K562 (cell line): Measurements from ENCODE around the gene SCYL1. TPM values are rescaled to one million over a fixed set of nuclear protein-coding genes. Genes with fewer than 3 reads are reported as not detected.
A peak's percentile ranks its signal among the peaks of the same experiment; 100 is the strongest.

Source experiments
- ATAC-seq: fragments of 200-7000 bp; cut with Tn5 transposase; 3 replicates; pipeline ENCODE4 v1.9.1; 2020; ENCODE audit warnings: moderate library complexity
- BruUV-seq: library from RNA; stranded (reverse); fragments of 400-500 nt; replicated peaks from 2 replicates; lab custom pipeline; 2021; lab: Mats Ljungman, UMichigan
- CTCF ChIA-PET: fragments of 300-600 bp; formaldehyde crosslinking; extraction: SDS; loops from one replicate; lab custom pipeline; 2021; ENCODE audit warnings: low intra/inter-chr PET ratio; lab: Yijun Ruan, JAX
- POLR2A ChIA-PET: fragments of 300-600, 350-650 bp; sonication (Branson Sonifier 250); formaldehyde crosslinking; extraction: SDS; loops from one replicate; lab custom pipeline; 2021; ENCODE audit warnings: antibody characterized with exemption, inconsistent platforms; lab: Yijun Ruan, JAX
- DNase-seq, 4 experiments: peaks; one replicate each; pipeline versions ENCODE4 v3.0.0 to v3.0.0-alpha.2; 2011 to 2018; ENCODE audit warnings: low spot score in 3 of 4, mixed read lengths in 3 of 4; ENCODE audit errors: extremely low read depth in 1 of 4
- FAIRE-seq: peaks from 2 replicates; lab custom pipeline; 2011; peaks lifted over from hg19 to GRCh38; lab: Jason Lieb, UNC
- H2AFZ ChIP-seq: 2 replicates; pipeline ENCODE4 v1.6.0; 2011; ENCODE audit warnings: low read depth, low read length, control low read depth, inconsistent platforms
- H3K27ac ChIP-seq: fragments of 200-600 bp; 3 replicates; pipeline ENCODE4 v1.8.0; 2011; ENCODE audit warnings: low read depth, mild to moderate bottlenecking, control low read depth, inconsistent platforms, low read length, moderate library complexity, mixed read lengths; ENCODE audit errors: extremely low read depth
- H3K27me3 ChIP-seq, 2 experiments: fragments of 300-600 bp in 1 of 2; 2 replicates in 1 of 2; 3 replicates in 1 of 2; pipeline versions ENCODE4 v1.6.0 to v1.8.0; 2011; ENCODE audit warnings: inconsistent platforms in 2 of 2, low read length in 2 of 2, mild to moderate bottlenecking in 1 of 2, mixed read lengths in 1 of 2, moderate library complexity in 1 of 2; ENCODE audit not compliant: control insufficient read depth in 2 of 2, insufficient read depth in 2 of 2
- H3K36me3 ChIP-seq: fragments of 300-600 bp; 3 replicates; pipeline ENCODE4 v1.8.0; 2011; ENCODE audit warnings: mild to moderate bottlenecking, low read length, inconsistent platforms; ENCODE audit not compliant: control insufficient read depth, insufficient read depth
- H3K4me1 ChIP-seq, 2 experiments: fragments of 200-600 bp in 1 of 2; replicated peaks in 1 of 2; 2 replicates in 1 of 2; 3 replicates in 1 of 2; pipeline versions ENCODE4 v1.5.1 to v1.8.0; 2011; ENCODE audit warnings: inconsistent platforms in 2 of 2, low read length in 2 of 2, mild to moderate bottlenecking in 1 of 2, mixed read lengths in 1 of 2, moderate library complexity in 1 of 2; ENCODE audit not compliant: control insufficient read depth in 2 of 2, insufficient read depth in 2 of 2
- H3K4me2 ChIP-seq: 2 replicates; pipeline ENCODE4 v1.6.1; 2011; ENCODE audit warnings: low read length, control low read depth, inconsistent platforms, mixed read lengths; ENCODE audit not compliant: insufficient read depth
- H3K4me3 ChIP-seq: fragments of 200-600 bp; sonication (generic), shearing (Covaris generic); 2 replicates; pipeline ENCODE4 v1.5.1; 2016; ENCODE audit warnings: control low read depth, inconsistent platforms
- H3K79me2 ChIP-seq: fragments of 200-600 bp; 3 replicates; pipeline ENCODE4 v1.8.0; 2011; ENCODE audit warnings: low read length, inconsistent platforms; ENCODE audit not compliant: control insufficient read depth, insufficient read depth
- H3K9ac ChIP-seq, 2 experiments: 2 replicates each; pipeline versions ENCODE4 v1.6.0 to v1.6.1; 2011; ENCODE audit warnings: low read depth in 2 of 2, low read length in 2 of 2, control low read depth in 1 of 2, inconsistent platforms in 1 of 2, mild to moderate bottlenecking in 1 of 2, mixed read lengths in 1 of 2; ENCODE audit not compliant: insufficient read depth in 1 of 2
- H3K9me1 ChIP-seq: one replicate; pipeline ENCODE4 v1.6.0; 2011; ENCODE audit warnings: inconsistent platforms, mild to moderate bottlenecking, low read length, moderate library complexity; ENCODE audit not compliant: control insufficient read depth, insufficient read depth
- H3K9me3 ChIP-seq: replicated peaks from 2 replicates; pipeline ENCODE4 v1.5.1; 2011; ENCODE audit warnings: low read depth, low read length, inconsistent platforms; ENCODE audit not compliant: control insufficient read depth, insufficient read depth
- H4K20me1 ChIP-seq: replicated peaks from 2 replicates; pipeline ENCODE4 v1.6.1; 2011; ENCODE audit warnings: low read length, inconsistent platforms, mixed read lengths; ENCODE audit not compliant: control insufficient read depth, insufficient read depth
- CEBPB ChIP-seq: fragments of 450-650 bp; IDR thresholded peaks from 2 replicates; pipeline ENCODE4 v1.6.1; 2016; ENCODE audit warnings: missing genetic modification characterization, missing compliant biosample characterization
- GTF2A2 ChIP-seq: IDR thresholded peaks from 2 replicates; pipeline ENCODE4 v1.6.1; 2016; ENCODE audit warnings: mild to moderate bottlenecking, missing genetic modification characterization, missing compliant biosample characterization
- ILK ChIP-seq: fragments of 450-650 bp; IDR thresholded peaks from 2 replicates; pipeline ENCODE4 v1.6.1; 2016; ENCODE audit warnings: missing genetic modification characterization, low read depth, mild to moderate bottlenecking, missing compliant biosample characterization, moderate library complexity, borderline replicate concordance
- PHF8 ChIP-seq: fragments of 200-600 bp; sonication (generic); IDR thresholded peaks from 2 replicates; pipeline ENCODE4 v1.6.1; 2012; ENCODE audit warnings: mixed run types, mild to moderate bottlenecking, inconsistent platforms, low read length, moderate library complexity, borderline replicate concordance
- RBM22 ChIP-seq: fragments of 200-400 bp; formaldehyde crosslinking; IDR thresholded peaks from 2 replicates; pipeline ENCODE4 v1.6.1; 2018; ENCODE audit warnings: low read length, low read depth; ENCODE audit not compliant: poor library complexity, severe bottlenecking
- SIN3A ChIP-seq, 2 experiments: fragments of 150-350 bp in 1 of 2; IDR thresholded peaks; 2 replicates each; pipeline ENCODE4 v1.6.1; 2011 to 2016; ENCODE audit warnings: borderline replicate concordance in 2 of 2, low read depth in 2 of 2, low read length in 2 of 2, mild to moderate bottlenecking in 2 of 2, moderate library complexity in 2 of 2; ENCODE audit not compliant: control insufficient read depth in 1 of 2
- SP2 ChIP-seq: IDR thresholded peaks from 2 replicates; pipeline ENCODE4 v1.6.1; 2011; ENCODE audit warnings: mild to moderate bottlenecking, low read depth, low read length, moderate library complexity; ENCODE audit not compliant: poor library complexity, severe bottlenecking; ENCODE audit errors: extremely low read depth
- TEAD1 ChIP-seq, 2 experiments: fragments of 450-650 bp in 1 of 2; sonication (generic) in 1 of 2; formaldehyde crosslinking; IDR thresholded peaks; 2 replicates each; pipeline versions ENCODE4 v1.4.0 to v1.8.0; 2020 to 2022; ENCODE audit warnings: mild to moderate bottlenecking in 2 of 2, missing genetic modification reagents in 1 of 2
- ZNF121 ChIP-seq: sonication (generic); formaldehyde crosslinking; conservative IDR thresholded peaks from 2 replicates; pipeline ENCODE4 v1.8.0; 2022; ENCODE audit warnings: missing genetic modification reagents
- ZNF143 ChIP-seq: sonication (generic); formaldehyde crosslinking; IDR thresholded peaks from 2 replicates; pipeline ENCODE4 v1.9.0; 2022; ENCODE audit warnings: mild to moderate bottlenecking, missing genetic modification reagents
- ZNF586 ChIP-seq: fragments of 450-650 bp; formaldehyde crosslinking; conservative IDR thresholded peaks from 2 replicates; pipeline ENCODE4 v1.4.0; 2020; ENCODE audit warnings: mild to moderate bottlenecking, moderate library complexity
- WGBS: fragments of 100-300 bp; shearing (Covaris generic); methylation state at CpG from one replicate; pipeline ENCODE4 v1.1.6; 2016; ENCODE audit warnings: low coverage, mixed read lengths; ENCODE audit not compliant: insufficient coverage; ENCODE audit errors: missing lambda C conversion rate; 5-methylcytosine and 5-hydroxymethylcytosine counted together
- in situ Hi-C: fragments of 300-500 bp; cut with MboI; formaldehyde crosslinking; loops from 4 replicates; pipeline ENCODE4 v1.15.0; 2018; ENCODE audit warnings: inconsistent platforms, mixed read lengths
- intact Hi-C: fragments of 100-400 bp; cut with micrococcal nuclease; formaldehyde crosslinking; loops from 2 replicates; pipeline ENCODE4 v1.14.2; 2022
- polyA plus RNA-seq, 8 experiments: library from polyadenylated mRNA; depleted of rRNA in 4 of 8; stranded (reverse) in 5 of 8; unstranded in 3 of 8; fragments of >200 nt; fragmentation: Nextera tagmentation in 2 of 8; fragmentation: Illumina TruSeq in 1 of 8; extraction: Ambion mirVana in 2 of 8; extraction: Trizol in 1 of 8; gene quantifications; 2 replicates each; pipeline versions ENCODE4 v1.2.1 to v1.2.3, GENCODE V29; 2011 to 2014; ENCODE audit warnings: inconsistent platforms in 1 of 8, missing spikeins in 1 of 8
- total RNA-seq, 7 experiments: library from RNA; depleted of rRNA in 6 of 7; stranded (reverse); fragments of >200 nt in 6 of 7; fragmentation: Illumina TruSeq in 2 of 7; extraction: Trizol in 2 of 7; gene quantifications; 2 replicates each; pipeline versions ENCODE4 v1.2.1 to v1.2.3, GENCODE V29; 2011 to 2021; ENCODE audit warnings: low replicate concordance in 1 of 7
- TF ChIP-seq, protein P1 (sequence below): fragments of 200-800 bp; sonication (Bioruptor generic); IDR thresholded peaks from 2 replicates; pipeline ENCODE4 v1.6.1; 2017; ENCODE audit warnings: missing genetic modification characterization, missing compliant biosample characterization
- TF ChIP-seq, protein P2 (sequence below): fragments of 450-650 bp; formaldehyde crosslinking; IDR thresholded peaks from 2 replicates; pipeline ENCODE4 v1.4.0; 2020; ENCODE audit warnings: mild to moderate bottlenecking
- TF ChIP-seq, protein P3 (sequence below): fragments of 450-650 bp; IDR thresholded peaks from 2 replicates; pipeline ENCODE4 v1.6.1; 2018; ENCODE audit not compliant: partially characterized antibody

Gene SCYL1
- total and polyA plus RNA-seq, 9 of the 15 experiments (the other 6 are each of a cell fraction or from before 2014, with no cell fraction given) = 1.9 to 145 (median 57.6) TPM

DNA sequence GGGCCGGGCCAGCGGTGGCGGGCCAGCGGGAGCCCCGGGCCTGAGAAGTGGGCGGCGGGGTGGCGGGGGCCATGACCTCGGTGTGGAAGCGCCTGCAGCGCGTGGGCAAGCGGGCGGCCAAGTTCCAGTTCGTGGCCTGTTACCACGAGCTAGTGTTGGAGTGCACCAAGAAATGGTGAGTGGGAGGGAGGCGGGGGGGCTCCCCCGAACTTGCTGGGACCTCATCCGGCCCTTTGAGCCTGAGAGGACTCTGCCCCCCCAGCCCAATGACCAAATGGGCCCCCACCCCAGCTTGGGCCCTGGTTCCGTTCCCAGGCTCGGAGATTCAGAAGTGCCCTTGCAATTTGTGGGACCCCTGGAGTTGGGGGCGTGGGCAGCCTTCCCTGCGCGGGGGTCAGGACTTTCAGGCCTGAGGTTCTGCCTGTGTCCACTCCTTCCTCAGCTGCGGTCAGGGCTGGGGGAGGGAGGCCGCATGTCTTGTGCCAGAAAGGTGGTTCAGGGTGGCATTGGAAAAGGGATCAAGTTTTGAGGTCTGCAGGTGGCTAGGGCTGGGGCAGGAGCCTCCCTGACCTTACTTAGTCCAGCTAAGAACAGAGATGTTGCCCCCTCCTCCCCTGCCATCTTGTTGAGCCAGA is 51.5 kb downstream of the SCYL1 start:
- H3K9me3 ChIP-seq = no peaks in the 10 kb centered on the region
- in situ Hi-C loops (no loop called here), intact Hi-C loops (no loop called here)
- H3K4me1 ChIP-seq = peaks cover 53 to 96% of the 10 kb centered on the region in 2 experiments
- H3K36me3 ChIP-seq = peaks cover 49% of the 10 kb centered on the region; the same call in 2 of the 3 replicates
- H3K4me3 ChIP-seq = peak overlapping the region; percentile 88
- no peak for FAIRE-seq
- peaks cover 5% of the 10 kb centered on the region for H3K9me1 ChIP-seq
- peaks cover 56% of the 10 kb centered on the region for H3K79me2 ChIP-seq
- 0 out of 2 replicates have a peak overlapping the region, but pooled peaks have one; percentile 34 for H2AFZ ChIP-seq
- no peaks in the 10 kb centered on the region; a peak in 1 of 5 replicates for H3K27me3 ChIP-seq
- DNase-seq = peak in 1 of 4 experiments; percentile 34
- H3K4me2 ChIP-seq = peak overlapping the region; percentile 90
- BruUV-seq = TSS peak; percentile 3
- peak overlapping the region; percentile 84 for H3K27ac ChIP-seq
- under 1% methylated on average over 16 of the region's 26 CpGs for WGBS
- H4K20me1 ChIP-seq = peaks cover 6% of the 10 kb centered on the region
- peak overlapping the region; percentile 76 to 95 for H3K9ac ChIP-seq
- POLR2A ChIA-PET = interaction anchor here (1.0 to 1.9 kb wide), 6 partner anchors 14 to 153 kb away, joined by 3 to 14 read pairs (median 5); partner anchors contain the start of genes MALAT1 and NEAT1
- CTCF ChIA-PET = interaction anchor here (0.6 kb wide), 1 partner anchor 295 kb away, joined by 3 read pairs; no protein-coding TSS in a partner anchor
- ATAC-seq = peak; percentile 0; the same call in 1 of the 3 replicates
- TF ChIP-seq ILK (tag) = no peak
- TF ChIP-seq ZNF143 (CRISPR knock-in tag) = no peak
- TF ChIP-seq TEAD1 (CRISPR knock-in tag; IDR thresholded peaks at IDR 0.05) = peak in 1 of 2 experiments; percentile 21; a peak in 1 of 4 replicates
- TF ChIP-seq ZNF586 (CRISPR knock-in tag) = no peak
- TF ChIP-seq ZNF121 (CRISPR knock-in tag) = no peak
- TF ChIP-seq RBM22 = peak; percentile 26
- 0 out of 4 replicates have a peak, but pooled peaks of 1 of the 2 experiments have one; percentile 22 for TF ChIP-seq SIN3A (IDR thresholded peaks at IDR 0.05; ENCODE audit: borderline replicate concordance in 2 of 2, control insufficient read depth in 1 of 2, low read depth in 2 of 2, low read length in 2 of 2)
- TF ChIP-seq, protein P1, sequence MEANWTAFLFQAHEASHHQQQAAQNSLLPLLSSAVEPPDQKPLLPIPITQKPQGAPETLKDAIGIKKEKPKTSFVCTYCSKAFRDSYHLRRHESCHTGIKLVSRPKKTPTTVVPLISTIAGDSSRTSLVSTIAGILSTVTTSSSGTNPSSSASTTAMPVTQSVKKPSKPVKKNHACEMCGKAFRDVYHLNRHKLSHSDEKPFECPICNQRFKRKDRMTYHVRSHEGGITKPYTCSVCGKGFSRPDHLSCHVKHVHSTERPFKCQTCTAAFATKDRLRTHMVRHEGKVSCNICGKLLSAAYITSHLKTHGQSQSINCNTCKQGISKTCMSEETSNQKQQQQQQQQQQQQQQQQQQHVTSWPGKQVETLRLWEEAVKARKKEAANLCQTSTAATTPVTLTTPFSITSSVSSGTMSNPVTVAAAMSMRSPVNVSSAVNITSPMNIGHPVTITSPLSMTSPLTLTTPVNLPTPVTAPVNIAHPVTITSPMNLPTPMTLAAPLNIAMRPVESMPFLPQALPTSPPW (CRISPR knock-in tag) = peak; percentile 64
- peak; percentile 6 for TF ChIP-seq SP2
- no peak for TF ChIP-seq CEBPB (tag)
- peak; percentile 5; the same call in 1 of the 2 replicates for TF ChIP-seq PHF8
- TF ChIP-seq, protein P2, sequence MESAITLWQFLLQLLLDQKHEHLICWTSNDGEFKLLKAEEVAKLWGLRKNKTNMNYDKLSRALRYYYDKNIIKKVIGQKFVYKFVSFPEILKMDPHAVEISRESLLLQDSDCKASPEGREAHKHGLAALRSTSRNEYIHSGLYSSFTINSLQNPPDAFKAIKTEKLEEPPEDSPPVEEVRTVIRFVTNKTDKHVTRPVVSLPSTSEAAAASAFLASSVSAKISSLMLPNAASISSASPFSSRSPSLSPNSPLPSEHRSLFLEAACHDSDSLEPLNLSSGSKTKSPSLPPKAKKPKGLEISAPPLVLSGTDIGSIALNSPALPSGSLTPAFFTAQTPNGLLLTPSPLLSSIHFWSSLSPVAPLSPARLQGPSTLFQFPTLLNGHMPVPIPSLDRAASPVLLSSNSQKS (CRISPR knock-in tag) = no peak
- TF ChIP-seq, protein P3, sequence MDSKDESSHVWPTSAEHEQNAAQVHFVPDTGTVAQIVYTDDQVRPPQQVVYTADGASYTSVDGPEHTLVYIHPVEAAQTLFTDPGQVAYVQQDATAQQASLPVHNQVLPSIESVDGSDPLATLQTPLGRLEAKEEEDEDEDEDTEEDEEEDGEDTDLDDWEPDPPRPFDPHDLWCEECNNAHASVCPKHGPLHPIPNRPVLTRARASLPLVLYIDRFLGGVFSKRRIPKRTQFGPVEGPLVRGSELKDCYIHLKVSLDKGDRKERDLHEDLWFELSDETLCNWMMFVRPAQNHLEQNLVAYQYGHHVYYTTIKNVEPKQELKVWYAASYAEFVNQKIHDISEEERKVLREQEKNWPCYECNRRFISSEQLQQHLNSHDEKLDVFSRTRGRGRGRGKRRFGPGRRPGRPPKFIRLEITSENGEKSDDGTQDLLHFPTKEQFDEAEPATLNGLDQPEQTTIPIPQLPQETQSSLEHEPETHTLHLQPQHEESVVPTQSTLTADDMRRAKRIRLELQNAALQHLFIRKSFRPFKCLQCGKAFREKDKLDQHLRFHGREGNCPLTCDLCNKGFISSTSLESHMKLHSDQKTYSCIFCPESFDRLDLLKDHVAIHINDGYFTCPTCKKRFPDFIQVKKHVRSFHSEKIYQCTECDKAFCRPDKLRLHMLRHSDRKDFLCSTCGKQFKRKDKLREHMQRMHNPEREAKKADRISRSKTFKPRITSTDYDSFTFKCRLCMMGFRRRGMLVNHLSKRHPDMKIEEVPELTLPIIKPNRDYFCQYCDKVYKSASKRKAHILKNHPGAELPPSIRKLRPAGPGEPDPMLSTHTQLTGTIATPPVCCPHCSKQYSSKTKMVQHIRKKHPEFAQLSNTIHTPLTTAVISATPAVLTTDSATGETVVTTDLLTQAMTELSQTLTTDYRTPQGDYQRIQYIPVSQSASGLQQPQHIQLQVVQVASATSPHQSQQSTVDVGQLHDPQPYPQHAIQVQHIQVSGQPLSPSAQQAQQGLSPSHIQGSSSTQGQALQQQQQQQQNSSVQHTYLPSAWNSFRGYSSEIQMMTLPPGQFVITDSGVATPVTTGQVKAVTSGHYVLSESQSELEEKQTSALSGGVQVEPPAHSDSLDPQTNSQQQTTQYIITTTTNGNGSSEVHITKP = peak; percentile 45
- TF ChIP-seq GTF2A2 (tag) = no peak
